Activated CD8-positive, alpha-beta T cell treated with anti-CD3 and anti-CD28 coated beads for 36 hours (primary cell): Measurements from ENCODE around the gene ZNF41. TPM values are rescaled to one million over a fixed set of nuclear protein-coding genes. Genes with fewer than 3 reads are reported as not detected.

Source experiments
- ATAC-seq: fragments of 200-7000 bp; cut with Tn5 transposase; one replicate; pipeline ENCODE4 v1.10.0; 2021; ENCODE audit warnings: mild to moderate bottlenecking, moderate library complexity
- CTCF ChIA-PET: fragments of 350-600 bp; sonication (Branson Sonifier 250); formaldehyde crosslinking; loops from one replicate; lab custom pipeline; 2021; ENCODE audit warnings: antibody characterized with exemption; lab: Charles Lee
- POLR2A ChIA-PET: fragments of 350-600 bp; sonication (Branson Sonifier 250); formaldehyde crosslinking; loops from one replicate; lab custom pipeline; 2021; ENCODE audit warnings: antibody characterized with exemption; lab: Charles Lee
- DNase-seq: peaks from one replicate; pipeline ENCODE4 v3.0.0-alpha.2; 2020
- H3K27ac Mint-ChIP-seq: one replicate; pipeline ENCODE4 v1.8.0; 2021; ENCODE audit warnings: mild to moderate bottlenecking, mixed read lengths
- H3K27me3 Mint-ChIP-seq: one replicate; pipeline ENCODE4 v1.8.0; 2021; ENCODE audit warnings: mixed read lengths
- H3K36me3 Mint-ChIP-seq: one replicate; pipeline ENCODE4 v1.8.0; 2021; ENCODE audit warnings: low read depth, mixed read lengths
- H3K4me1 Mint-ChIP-seq: one replicate; pipeline ENCODE4 v1.8.0; 2021; ENCODE audit warnings: low read depth, mixed read lengths
- H3K4me3 Mint-ChIP-seq: one replicate; pipeline ENCODE4 v1.8.0; 2021; ENCODE audit warnings: mild to moderate bottlenecking, moderate library complexity, mixed read lengths
- H3K9me3 Mint-ChIP-seq: one replicate; pipeline ENCODE4 v1.8.0; 2021; ENCODE audit warnings: mixed read lengths
- intact Hi-C: fragments of 100-400 bp; cut with micrococcal nuclease; formaldehyde crosslinking; loops from one replicate; pipeline ENCODE4 v1.10.0; 2022
- total RNA-seq, 2 experiments: library from RNA; stranded (reverse); gene quantifications; one replicate each; pipeline ENCODE4 v1.2.3, GENCODE V29; 2021
- TF ChIP-seq, protein P1 (sequence below): fragments of 200-600 bp; IDR thresholded peaks from one replicate; pipeline ENCODE4 v1.8.0; 2022; ENCODE audit warnings: antibody characterized with exemption, mild to moderate bottlenecking

ZNF41 gene
- total RNA-seq, 2 experiments from 2014 or later, result 10.6 TPM

DNA sequence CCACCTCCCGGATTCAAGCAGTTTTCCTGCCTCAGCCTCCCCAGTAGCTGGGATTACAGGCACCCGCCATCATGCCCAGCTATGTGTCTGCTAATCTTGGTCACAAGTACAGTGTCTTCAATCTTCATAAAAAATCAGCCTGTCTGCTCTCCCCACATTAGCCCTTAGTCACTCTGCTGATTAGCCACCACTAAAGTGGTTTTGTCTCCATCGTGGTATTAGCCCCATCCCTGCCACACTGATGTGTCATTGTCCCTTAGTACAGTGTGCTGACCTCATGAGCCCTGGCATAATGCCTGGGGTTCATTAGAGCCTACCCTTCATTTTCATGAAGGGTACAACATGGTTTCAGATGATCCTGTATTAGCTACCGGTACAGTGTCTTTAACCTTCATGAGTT is 62.8 kb downstream of the ZNF41 start:
- Mint-ChIP-seq H3K4me1 (no peaks in the 10 kb centered on the region), H3K9me3 (peaks cover 3% of the 10 kb centered on the region), H3K27ac (no peak overlapping the region), H3K36me3 (peaks cover 4% of the 10 kb centered on the region), H3K4me3 (no peak overlapping the region), H3K27me3 (no peaks in the 10 kb centered on the region)
- DNase-seq (no peak), ATAC-seq (no peak)
- CTCF ChIA-PET, result no interaction called here
- POLR2A ChIA-PET, result no interaction called here
- intact Hi-C loops, result no loop called here
- TF ChIP-seq, protein P1, sequence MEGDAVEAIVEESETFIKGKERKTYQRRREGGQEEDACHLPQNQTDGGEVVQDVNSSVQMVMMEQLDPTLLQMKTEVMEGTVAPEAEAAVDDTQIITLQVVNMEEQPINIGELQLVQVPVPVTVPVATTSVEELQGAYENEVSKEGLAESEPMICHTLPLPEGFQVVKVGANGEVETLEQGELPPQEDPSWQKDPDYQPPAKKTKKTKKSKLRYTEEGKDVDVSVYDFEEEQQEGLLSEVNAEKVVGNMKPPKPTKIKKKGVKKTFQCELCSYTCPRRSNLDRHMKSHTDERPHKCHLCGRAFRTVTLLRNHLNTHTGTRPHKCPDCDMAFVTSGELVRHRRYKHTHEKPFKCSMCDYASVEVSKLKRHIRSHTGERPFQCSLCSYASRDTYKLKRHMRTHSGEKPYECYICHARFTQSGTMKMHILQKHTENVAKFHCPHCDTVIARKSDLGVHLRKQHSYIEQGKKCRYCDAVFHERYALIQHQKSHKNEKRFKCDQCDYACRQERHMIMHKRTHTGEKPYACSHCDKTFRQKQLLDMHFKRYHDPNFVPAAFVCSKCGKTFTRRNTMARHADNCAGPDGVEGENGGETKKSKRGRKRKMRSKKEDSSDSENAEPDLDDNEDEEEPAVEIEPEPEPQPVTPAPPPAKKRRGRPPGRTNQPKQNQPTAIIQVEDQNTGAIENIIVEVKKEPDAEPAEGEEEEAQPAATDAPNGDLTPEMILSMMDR, result no peak

DNA sequence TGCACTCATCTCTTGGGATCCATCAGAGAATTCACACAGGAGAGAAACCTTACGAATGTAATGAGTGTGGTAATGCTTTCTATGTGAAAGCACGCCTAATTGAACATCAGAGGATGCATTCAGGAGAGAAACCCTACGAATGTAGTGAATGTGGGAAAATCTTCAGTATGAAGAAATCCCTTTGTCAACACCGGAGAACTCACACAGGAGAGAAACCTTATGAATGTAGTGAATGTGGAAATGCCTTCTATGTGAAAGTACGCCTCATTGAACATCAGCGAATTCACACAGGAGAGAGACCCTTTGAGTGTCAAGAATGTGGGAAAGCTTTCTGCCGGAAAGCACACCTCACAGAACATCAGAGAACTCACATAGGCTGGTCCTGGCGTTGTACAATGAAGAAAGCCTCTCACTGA is 69.8 kb downstream of the ZNF41 start:
- POLR2A ChIA-PET, result no interaction called here

More for the DNA sequence above, 69.8 kb downstream of the ZNF41 start:
- no peaks in the 10 kb centered on the region for H3K27me3 Mint-ChIP-seq
- CTCF ChIA-PET, result no interaction called here
- intact Hi-C loops, result no loop called here
- H3K4me1 Mint-ChIP-seq, result no peaks in the 10 kb centered on the region
- H3K36me3 Mint-ChIP-seq, result peaks cover 40% of the 10 kb centered on the region
- ATAC-seq, result no peak
- no peak overlapping the region for H3K4me3 Mint-ChIP-seq
- no peak overlapping the region for H3K27ac Mint-ChIP-seq
- TF ChIP-seq, protein P1, result no peak
- H3K9me3 Mint-ChIP-seq, result peaks cover 26% of the 10 kb centered on the region
- DNase-seq, result no peak

Other genes starting within 250 kb of the ZNF41 start
- gene ZNF157, start 112.6 kb downstream of the ZNF41 start, total RNA-seq, result 1 to 10 TPM in 1 of 2 experiments, under 1 TPM in 1; 0.52 to 1.0 TPM
- gene ARAF, start 78.0 kb upstream of the ZNF41 start, total RNA-seq, result 10 to 100 TPM; 53.9 to 60.9 TPM
- gene TIMP1, start 99.2 kb upstream of the ZNF41 start, total RNA-seq, result 1 to 10 TPM; 3.0 to 4.3 TPM
- under 1 TPM; 0.67 to 0.74 TPM for gene SYN1, start 136.6 kb upstream of the ZNF41 start, total RNA-seq
- 1 to 10 TPM; 1.6 to 2.1 TPM for gene CFP, start 146.7 kb upstream of the ZNF41 start, total RNA-seq
- gene ELK1, start 167.3 kb upstream of the ZNF41 start, total RNA-seq, result 10 to 100 TPM; 67.6 to 73.2 TPM
- 100 to 1,000 TPM; 187 to 192 TPM for gene UXT, start 176.0 kb upstream of the ZNF41 start, total RNA-seq